HG03060 (cell line): Measurements from ENCODE around the gene IFT52.
A peak's percentile ranks its signal among the peaks of the same experiment; 100 is the strongest.
"Not testable (repeated sequence)": the region's sequence is repeated elsewhere in the genome, so short reads cannot be mapped to it uniquely, and the experiment has no call there.

Experiments
- ATAC-seq: cut with Tn5 transposase; IDR thresholded peaks from one replicate; pipeline ENCODE4 v1.9.1; 2021; ENCODE audit warnings: low read depth, moderate number of reproducible peaks; ENCODE audit not compliant: unreplicated experiment

IFT52 gene

GRCh38 chr20:43642548-43642947 is 51.8 kb downstream of the IFT52 start:
- no peak for ATAC-seq

GRCh38 chr20:43650997-43651525 is 60.3 kb downstream of the IFT52 start:
- ATAC-seq = no peak

GRCh38 chr20:43651650-43652184 is 61.0 kb downstream of the IFT52 start:
- ATAC-seq = not testable (repeated sequence)

- no peak for ATAC-seq
These were observed 63.2 kb downstream of the IFT52 start for GRCh38 chr20:43653966-43654365.

- ATAC-seq = not testable (repeated sequence)
These were observed 64.4 kb downstream of the IFT52 start for GRCh38 chr20:43655176-43655575.

- no peak for ATAC-seq
These were observed 65.2 kb downstream of the IFT52 start for GRCh38 chr20:43655937-43656336.

GRCh38 chr20:43658069-43658722 is 67.5 kb downstream of the IFT52 start:
- ATAC-seq = no peak

GRCh38 chr20:43658723-43659419 is 68.1 kb downstream of the IFT52 start:
- no peak for ATAC-seq

- no peak for ATAC-seq
These were observed 72.4 kb downstream of the IFT52 start for GRCh38 chr20:43662943-43663655.

- ATAC-seq = no peak
These were observed 74.9 kb downstream of the IFT52 start for GRCh38 chr20:43665466-43666176.

- ATAC-seq = no peak
These were observed 75.9 kb downstream of the IFT52 start, which contains the start of gene MYBL2 for GRCh38 chr20:43666376-43667328. MYBL2 (plus strand) TSS chr20:43667114; CDS start chr20:43667284, 170 bp downstream.

- no peak for ATAC-seq
These were observed 76.8 kb downstream of the IFT52 start for GRCh38 chr20:43667341-43668132.

GRCh38 chr20:43669332-43669731 is 78.6 kb downstream of the IFT52 start:
- ATAC-seq = no peak

- no peak for ATAC-seq
These were observed 79.7 kb downstream of the IFT52 start for GRCh38 chr20:43670423-43670822.

- ATAC-seq = no peak
These were observed 85.6 kb downstream of the IFT52 start for GRCh38 chr20:43676368-43676767.

- no peak for ATAC-seq
These were observed 90.2 kb downstream of the IFT52 start for GRCh38 chr20:43680981-43681380.

GRCh38 chr20:43681468-43681942 is 90.8 kb downstream of the IFT52 start:
- no peak for ATAC-seq

GRCh38 chr20:43681991-43682410 is 91.3 kb downstream of the IFT52 start:
- ATAC-seq = peak; percentile 95
